ENCODE results near the gene ZNF205. TPM values are rescaled to one million over a fixed set of nuclear protein-coding genes. Genes with fewer than 3 reads are reported as not detected.
"Not testable (repeated sequence)": the region's sequence is repeated elsewhere in the genome, so short reads cannot be mapped to it uniquely, and the experiment has no call there.

The ZNF205 gene
- total RNA-seq, 1 experiment from 2014 or later, result 12.1 TPM

DNA sequence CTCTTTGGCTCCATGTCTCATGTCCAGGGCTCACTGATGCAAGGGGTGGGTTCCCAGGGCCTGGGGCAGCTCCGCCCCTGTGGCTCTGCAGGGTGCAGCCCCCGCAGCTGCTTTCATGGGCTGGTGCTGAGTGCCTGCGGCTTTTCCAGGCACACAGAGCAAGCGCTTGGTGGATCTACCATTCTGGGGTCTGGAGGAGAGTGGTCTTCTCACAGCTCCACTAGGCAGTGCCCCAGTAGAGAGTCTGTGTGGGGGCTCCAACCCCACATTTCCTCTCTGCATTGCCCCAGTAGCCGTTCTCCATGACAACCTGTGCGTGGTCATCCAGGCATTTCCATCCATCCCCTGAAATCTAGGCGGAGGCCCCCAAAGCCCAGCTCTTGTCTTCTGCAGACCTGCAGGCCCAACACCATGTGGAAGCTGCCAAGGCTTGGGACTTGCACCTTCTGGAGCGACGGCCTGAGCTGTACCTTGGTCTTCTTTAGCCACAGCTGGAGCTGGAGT, 41.7 kb upstream of the ZNF205 start:
- DNase-seq (ENCODE audit: unreplicated experiment), result no peak
- TF ChIP-seq, protein P1, sequence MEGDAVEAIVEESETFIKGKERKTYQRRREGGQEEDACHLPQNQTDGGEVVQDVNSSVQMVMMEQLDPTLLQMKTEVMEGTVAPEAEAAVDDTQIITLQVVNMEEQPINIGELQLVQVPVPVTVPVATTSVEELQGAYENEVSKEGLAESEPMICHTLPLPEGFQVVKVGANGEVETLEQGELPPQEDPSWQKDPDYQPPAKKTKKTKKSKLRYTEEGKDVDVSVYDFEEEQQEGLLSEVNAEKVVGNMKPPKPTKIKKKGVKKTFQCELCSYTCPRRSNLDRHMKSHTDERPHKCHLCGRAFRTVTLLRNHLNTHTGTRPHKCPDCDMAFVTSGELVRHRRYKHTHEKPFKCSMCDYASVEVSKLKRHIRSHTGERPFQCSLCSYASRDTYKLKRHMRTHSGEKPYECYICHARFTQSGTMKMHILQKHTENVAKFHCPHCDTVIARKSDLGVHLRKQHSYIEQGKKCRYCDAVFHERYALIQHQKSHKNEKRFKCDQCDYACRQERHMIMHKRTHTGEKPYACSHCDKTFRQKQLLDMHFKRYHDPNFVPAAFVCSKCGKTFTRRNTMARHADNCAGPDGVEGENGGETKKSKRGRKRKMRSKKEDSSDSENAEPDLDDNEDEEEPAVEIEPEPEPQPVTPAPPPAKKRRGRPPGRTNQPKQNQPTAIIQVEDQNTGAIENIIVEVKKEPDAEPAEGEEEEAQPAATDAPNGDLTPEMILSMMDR (IDR thresholded peaks at IDR 0.05; ENCODE audit: unreplicated experiment), result no peak
- peaks cover 20% of the 10 kb centered on the region for H3K27me3 Mint-ChIP-seq (ENCODE audit: insufficient read depth, unreplicated experiment)
- ChIA-PET CTCF (no interaction called here), POLR2A (no interaction called here)
- no peak overlapping the region for H3K4me3 Mint-ChIP-seq (ENCODE audit: unreplicated experiment)
- no peaks in the 10 kb centered on the region for H3K9me3 Mint-ChIP-seq (ENCODE audit: unreplicated experiment)
- intact Hi-C loops (cut with micrococcal nuclease), result no loop called here
- peaks cover 5% of the 10 kb centered on the region for H3K4me1 Mint-ChIP-seq (ENCODE audit: insufficient read depth, unreplicated experiment)
- H3K27ac Mint-ChIP-seq (ENCODE audit: low read depth, unreplicated experiment), result no peak overlapping the region
- no peaks in the 10 kb centered on the region for H3K36me3 Mint-ChIP-seq (ENCODE audit: insufficient read depth, unreplicated experiment)
- BruUV-seq (replicated peaks), result no TSS peak

DNA sequence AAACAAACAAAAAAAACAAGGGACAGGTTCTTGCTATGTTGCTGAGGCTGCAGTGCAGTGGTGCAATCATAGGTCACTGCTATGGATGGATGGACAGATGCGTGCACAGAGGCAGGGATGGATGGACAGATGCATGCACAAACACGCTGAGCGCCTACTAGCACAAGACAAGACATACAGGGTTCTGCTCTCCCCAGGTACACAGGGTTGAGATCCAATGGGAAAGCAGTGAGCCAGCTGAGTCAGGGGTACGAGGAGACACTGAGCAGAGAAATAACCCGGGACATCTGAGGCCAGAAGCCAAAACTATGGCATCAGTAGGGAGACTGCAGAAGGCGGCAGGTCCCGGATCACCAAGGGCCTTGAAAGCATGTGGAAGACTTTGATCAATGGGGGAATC, 40.7 kb upstream of the ZNF205 start:
- BruUV-seq (replicated peaks), result no TSS peak
- TF ChIP-seq, protein P1 (IDR thresholded peaks at IDR 0.05; ENCODE audit: unreplicated experiment), result no peak
- Mint-ChIP-seq H3K27me3 (ENCODE audit: insufficient read depth, unreplicated experiment) (peaks cover 20% of the 10 kb centered on the region), H3K27ac (ENCODE audit: low read depth, unreplicated experiment) (no peak overlapping the region), H3K4me3 (ENCODE audit: unreplicated experiment) (no peak overlapping the region), H3K36me3 (ENCODE audit: insufficient read depth, unreplicated experiment) (no peaks in the 10 kb centered on the region), H3K4me1 (ENCODE audit: insufficient read depth, unreplicated experiment) (no peaks in the 10 kb centered on the region), H3K9me3 (ENCODE audit: unreplicated experiment) (no peaks in the 10 kb centered on the region)
- no peak for DNase-seq (ENCODE audit: unreplicated experiment)
- intact Hi-C loops (cut with micrococcal nuclease), result no loop called here
- POLR2A ChIA-PET, result no interaction called here
- CTCF ChIA-PET, result interaction anchor here (0.6 kb wide), 1 partner anchor 94 kb away, joined by 3 read pairs; no protein-coding TSS in a partner anchor

DNA sequence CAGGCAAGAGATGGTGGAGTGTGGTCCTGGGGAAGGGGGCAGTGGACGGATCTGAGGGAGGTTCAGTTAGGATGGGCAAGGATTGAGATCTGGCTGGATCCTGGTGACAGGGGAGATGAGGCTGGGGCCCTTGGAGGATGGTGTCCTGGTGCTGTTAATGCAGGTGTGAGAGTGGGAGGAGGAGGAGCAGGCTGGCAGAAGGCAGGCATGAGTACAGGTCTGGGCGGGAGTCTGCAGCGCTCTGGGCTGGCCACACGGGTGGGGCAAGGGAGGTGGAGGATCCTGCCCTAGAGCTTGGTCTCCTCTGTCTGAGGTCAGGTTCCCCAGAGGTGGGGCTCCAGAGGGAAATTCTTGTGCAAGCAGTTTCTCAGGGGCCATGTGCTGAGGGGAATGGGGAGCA, 40.2 kb upstream of the ZNF205 start:
- H3K4me3 Mint-ChIP-seq (ENCODE audit: unreplicated experiment); intact Hi-C loops (cut with micrococcal nuclease); H3K9me3 Mint-ChIP-seq (ENCODE audit: unreplicated experiment); H3K4me1 Mint-ChIP-seq (ENCODE audit: insufficient read depth, unreplicated experiment); BruUV-seq (replicated peaks); CTCF ChIA-PET; POLR2A ChIA-PET; H3K36me3 Mint-ChIP-seq (ENCODE audit: insufficient read depth, unreplicated experiment); DNase-seq (ENCODE audit: unreplicated experiment); H3K27ac Mint-ChIP-seq (ENCODE audit: low read depth, unreplicated experiment): not testable (repeated sequence)
- H3K27me3 Mint-ChIP-seq (ENCODE audit: insufficient read depth, unreplicated experiment), result peaks cover 20% of the 10 kb centered on the region

- H3K27me3 Mint-ChIP-seq (ENCODE audit: insufficient read depth, unreplicated experiment), result peaks cover 20% of the 10 kb centered on the region
- H3K4me1 Mint-ChIP-seq (ENCODE audit: insufficient read depth, unreplicated experiment); H3K36me3 Mint-ChIP-seq (ENCODE audit: insufficient read depth, unreplicated experiment); H3K27ac Mint-ChIP-seq (ENCODE audit: low read depth, unreplicated experiment); H3K9me3 Mint-ChIP-seq (ENCODE audit: unreplicated experiment); intact Hi-C loops (cut with micrococcal nuclease); H3K4me3 Mint-ChIP-seq (ENCODE audit: unreplicated experiment); DNase-seq (ENCODE audit: unreplicated experiment); BruUV-seq (replicated peaks); POLR2A ChIA-PET; CTCF ChIA-PET: not testable (repeated sequence)
Measured at GRCh38 chr16:3072576-3073263, 39.7 kb upstream of the ZNF205 start.

DNA sequence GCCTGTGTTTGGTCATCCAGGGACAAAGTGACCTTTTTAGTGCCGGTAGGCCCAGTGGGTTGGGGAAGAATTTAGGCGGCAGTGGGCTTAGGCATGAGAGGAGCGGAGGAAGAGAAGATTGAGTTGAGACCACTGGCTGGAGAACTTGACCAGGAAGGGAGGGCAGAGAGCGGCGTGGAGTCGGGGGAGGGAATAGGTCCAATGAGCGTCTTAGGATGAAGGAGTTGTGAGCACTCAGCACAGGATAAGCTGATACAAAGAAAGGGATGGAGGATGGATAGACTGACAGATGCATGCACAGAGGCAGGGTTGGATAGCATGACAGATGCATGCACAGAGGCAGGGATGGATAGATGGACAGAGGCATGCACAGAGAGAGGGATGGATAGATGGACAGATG, 38.9 kb upstream of the ZNF205 start:
- no peaks in the 10 kb centered on the region for H3K36me3 Mint-ChIP-seq (ENCODE audit: insufficient read depth, unreplicated experiment)
- ChIA-PET POLR2A (no interaction called here), CTCF (no interaction called here)
- BruUV-seq (replicated peaks), result no TSS peak
- peaks cover 27% of the 10 kb centered on the region for H3K27me3 Mint-ChIP-seq (ENCODE audit: insufficient read depth, unreplicated experiment)
- TF ChIP-seq, protein P1 (IDR thresholded peaks at IDR 0.05; ENCODE audit: unreplicated experiment), result no peak
- no peak for DNase-seq (ENCODE audit: unreplicated experiment)
- H3K27ac Mint-ChIP-seq (ENCODE audit: low read depth, unreplicated experiment), result no peak overlapping the region
- no peak overlapping the region for H3K4me3 Mint-ChIP-seq (ENCODE audit: unreplicated experiment)
- H3K9me3 Mint-ChIP-seq (ENCODE audit: unreplicated experiment), result no peaks in the 10 kb centered on the region
- no peaks in the 10 kb centered on the region for H3K4me1 Mint-ChIP-seq (ENCODE audit: insufficient read depth, unreplicated experiment)
- intact Hi-C loops (cut with micrococcal nuclease), result no loop called here

Data from MCF 10A (cell line).